Measurements from ENCODE around the gene TMEM126B. TPM values are rescaled to one million over a fixed set of nuclear protein-coding genes. Genes with fewer than 3 reads are reported as not detected.
"Not testable (repeated sequence)": the region's sequence is repeated elsewhere in the genome, so short reads cannot be mapped to it uniquely, and the experiment has no call there.

TMEM126B gene
- total RNA-seq, 1 donor from 2014 or later, result 41.5 TPM

DNA sequence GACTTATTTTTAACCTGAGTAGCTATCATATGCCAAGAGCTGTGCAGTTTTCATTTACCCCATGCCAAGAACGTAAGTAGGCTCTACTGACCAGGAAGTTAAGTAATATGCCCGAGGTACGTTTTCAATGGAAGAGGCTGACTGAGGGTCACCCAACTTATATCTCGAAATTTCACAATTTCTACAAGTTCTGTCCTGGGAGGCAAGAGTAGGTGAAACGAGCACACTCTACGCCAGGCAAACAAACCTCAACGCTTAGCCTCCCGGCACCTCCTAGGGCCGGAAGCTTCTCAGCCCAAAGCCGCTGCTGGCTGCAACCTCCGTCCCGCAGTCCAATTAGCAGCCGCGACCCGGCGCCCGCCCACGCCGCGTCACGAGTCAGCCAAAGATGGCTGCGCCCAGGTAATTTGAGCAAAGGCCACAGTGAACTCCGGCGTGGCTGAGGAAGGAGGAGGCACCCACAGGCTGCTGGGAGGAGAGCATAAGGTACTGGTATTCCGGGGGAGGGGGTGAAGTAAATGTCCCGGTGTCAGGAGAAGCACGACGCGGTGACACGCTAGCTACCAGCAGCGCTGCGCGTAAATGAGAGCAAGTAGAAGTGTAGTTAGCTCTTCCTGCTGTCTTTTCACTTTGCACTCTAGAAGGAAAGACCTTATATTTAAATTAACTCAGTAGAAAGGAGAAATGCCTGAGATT, 19.4 kb downstream of the TMEM126B start, which contains the start of gene TMEM126A:
TSS of gene TMEM126A (plus strand) at position 364 of the 696 bp plus-strand sequence. CDS start 2,289 bp downstream, outside the sequence.
- peak; percentile 58 to 85 for DNase-seq (ENCODE audit: low read depth in 2 of 2)

DNA sequence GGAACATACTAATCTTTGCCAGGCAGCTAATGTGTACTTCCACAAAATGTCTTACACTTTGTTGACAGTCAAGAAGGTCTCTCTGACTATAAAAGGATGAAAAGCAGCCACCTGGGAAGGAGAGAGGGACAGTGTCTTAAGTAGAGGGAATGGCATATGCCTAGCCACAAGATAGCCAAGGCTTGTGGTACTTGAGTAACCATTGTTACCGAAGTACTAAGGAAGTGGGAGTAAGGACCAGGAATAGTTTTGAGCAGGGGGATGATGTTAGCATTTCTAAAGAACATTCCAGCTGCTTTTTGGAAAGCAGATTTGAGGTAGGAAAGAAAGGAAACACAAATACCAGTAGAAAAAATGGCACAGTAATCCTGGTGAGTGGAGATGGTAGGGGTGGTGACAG, 22.7 kb downstream of the TMEM126B start:
- no peak for DNase-seq (ENCODE audit: low read depth in 2 of 2)

DNA sequence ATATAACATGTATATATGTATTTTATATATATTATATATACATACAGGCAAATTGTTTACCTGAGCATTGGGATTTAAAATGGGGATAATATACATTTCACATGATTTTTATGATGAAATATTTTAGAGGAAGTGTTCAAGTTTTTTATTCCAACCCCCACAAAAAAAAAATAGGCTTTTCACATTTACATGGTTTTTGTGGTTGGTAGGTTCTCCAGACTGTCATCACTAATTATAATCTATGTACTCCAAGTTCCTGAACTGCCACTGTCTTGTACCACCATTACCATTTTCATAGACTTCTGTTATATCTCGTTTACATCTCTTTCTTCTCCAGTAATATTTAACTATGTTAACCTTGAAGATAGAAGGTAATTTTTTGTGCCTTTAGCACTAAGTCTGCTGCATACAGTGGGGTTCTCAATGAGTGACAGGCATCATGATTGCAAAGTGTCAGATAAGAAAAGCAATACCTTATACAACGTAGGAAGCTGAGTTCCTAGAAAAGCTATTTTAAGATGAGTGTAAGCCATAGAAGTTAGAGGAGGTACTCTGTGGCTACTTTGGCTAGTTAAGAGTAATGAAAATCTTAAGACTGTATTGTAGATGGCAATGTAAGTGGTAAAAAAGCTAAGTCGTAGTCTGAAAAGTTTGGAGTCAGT, 24.5 kb downstream of the TMEM126B start:
- DNase-seq (ENCODE audit: low read depth in 2 of 2), result no peak

DNA sequence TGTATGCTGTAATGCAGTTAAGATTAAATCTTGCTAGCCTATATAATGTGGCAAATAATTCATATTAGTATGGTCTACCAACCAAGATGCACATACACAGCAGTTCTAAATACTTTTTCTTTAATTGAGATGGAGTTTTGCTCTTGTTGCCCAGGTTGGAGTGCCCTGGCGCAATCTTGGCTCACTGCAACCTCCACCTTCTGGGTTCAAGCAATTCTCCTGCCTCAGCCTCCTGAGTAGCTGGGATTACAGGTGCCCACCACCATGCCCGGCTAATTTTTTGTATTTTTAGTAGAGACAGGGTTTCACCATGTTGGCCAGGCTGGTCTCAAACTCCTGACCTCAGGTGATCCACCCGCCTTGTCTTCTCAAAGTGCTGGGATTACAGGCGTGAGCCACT, 25.9 kb downstream of the TMEM126B start:
- DNase-seq (ENCODE audit: low read depth in 2 of 2), result not testable (repeated sequence)

GRCh38 chr11:85656777-85657176, 28.4 kb downstream of the TMEM126B start:
- no peak for DNase-seq (ENCODE audit: low read depth in 2 of 2)

- DNase-seq (ENCODE audit: low read depth in 2 of 2), result no peak
Observed at GRCh38 chr11:85658180-85658579, 29.8 kb downstream of the TMEM126B start.

GRCh38 chr11:85661972-85662664, 33.7 kb downstream of the TMEM126B start:
- no peak for DNase-seq (ENCODE audit: low read depth in 2 of 2)

GRCh38 chr11:85663080-85663752, 34.8 kb downstream of the TMEM126B start:
- peak in 1 of 2 donors; percentile 19 for DNase-seq (ENCODE audit: low read depth in 2 of 2)

DNA sequence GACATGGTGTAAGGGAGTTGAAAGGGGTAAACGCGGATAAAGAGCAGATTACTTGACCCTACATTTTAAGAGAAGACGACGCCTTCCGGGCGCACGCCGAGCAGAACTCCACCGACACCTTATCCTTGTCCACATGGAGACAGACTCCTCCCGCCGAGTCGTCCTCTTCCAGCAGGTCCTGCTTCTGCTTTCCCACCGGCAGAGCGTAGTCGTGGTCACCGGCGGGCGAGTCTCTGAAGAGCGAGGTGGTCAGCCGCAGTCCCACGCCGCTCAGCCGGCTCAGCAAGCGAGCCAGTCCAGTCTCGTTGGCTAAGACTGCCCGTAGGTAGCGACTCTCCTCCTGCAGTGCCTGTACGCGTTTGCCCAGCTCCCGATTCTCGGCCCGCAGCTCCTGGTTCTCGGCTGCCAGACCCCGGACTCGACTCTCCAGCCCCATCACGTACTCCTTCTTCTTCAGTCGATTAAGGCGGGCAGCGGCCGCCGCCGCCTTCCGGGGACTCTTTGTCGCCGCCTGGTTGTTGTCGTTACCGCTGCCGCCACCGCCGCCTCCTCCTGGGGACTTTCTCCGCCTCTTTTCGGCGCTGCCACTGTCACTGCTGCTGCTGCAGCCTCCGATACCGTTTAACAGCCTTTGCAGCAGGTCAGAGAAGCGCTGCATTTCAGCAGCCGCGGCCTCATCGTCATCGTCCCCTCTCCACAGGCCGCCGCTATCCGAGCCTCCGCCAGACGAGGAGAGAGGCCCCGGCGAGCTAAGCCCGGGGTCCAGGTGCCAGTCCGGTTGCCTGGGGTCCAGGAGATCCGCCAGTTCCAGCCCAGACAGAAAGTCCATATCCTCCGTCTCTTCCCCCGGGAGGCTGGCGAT, 35.6 kb downstream of the TMEM126B start:
- peak in 1 of 2 donors; percentile 74 for DNase-seq (ENCODE audit: low read depth in 2 of 2)

DNA sequence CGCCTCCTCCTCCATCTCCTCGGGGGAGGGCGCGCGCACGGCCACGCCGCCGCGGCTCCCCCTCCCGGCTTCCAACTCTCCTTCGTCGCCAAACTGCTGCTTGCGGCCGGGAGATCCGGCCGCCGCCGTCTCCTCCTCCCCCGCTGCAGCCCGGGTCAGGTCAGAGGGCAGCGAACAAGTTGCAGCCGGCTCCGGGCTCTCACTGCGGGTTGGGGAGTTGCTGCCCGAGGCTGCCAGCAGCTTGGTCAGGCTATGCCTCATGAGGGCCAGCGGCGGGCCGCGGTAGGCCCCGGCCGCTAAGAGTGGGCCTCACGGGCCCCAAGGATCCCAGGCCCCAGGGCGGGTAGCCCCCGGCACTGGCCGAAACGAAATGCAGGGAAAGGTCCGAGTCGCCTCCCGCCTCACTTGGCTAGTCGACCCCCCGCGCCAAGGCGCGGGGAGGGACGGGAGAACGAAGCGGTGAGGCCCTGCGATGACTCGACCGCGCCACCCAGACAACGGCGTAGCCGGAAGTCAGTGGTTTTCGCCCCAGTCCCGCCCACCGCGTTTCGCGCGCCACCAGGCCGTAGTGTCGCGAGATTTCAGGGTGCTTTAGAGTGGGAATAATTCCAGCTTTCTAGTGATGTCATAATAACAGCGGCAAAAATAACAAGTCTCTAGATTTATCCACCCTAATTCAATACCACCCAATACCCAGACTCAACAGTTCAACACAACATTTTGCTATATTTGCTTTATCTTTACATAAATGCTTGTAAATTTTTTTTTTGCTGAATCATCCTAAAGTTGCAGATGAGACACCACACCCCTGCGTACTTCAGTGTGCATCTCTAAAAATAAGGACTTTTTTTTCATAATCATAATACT, 36.5 kb downstream of the TMEM126B start, which contains the start of gene CREBZF:
TSS of gene CREBZF (minus strand) at position 515 of the 867 bp plus-strand sequence. CDS start at position 261, 254 bp downstream.
- peak; percentile 87 to 95 for DNase-seq (ENCODE audit: low read depth in 2 of 2)

DNA sequence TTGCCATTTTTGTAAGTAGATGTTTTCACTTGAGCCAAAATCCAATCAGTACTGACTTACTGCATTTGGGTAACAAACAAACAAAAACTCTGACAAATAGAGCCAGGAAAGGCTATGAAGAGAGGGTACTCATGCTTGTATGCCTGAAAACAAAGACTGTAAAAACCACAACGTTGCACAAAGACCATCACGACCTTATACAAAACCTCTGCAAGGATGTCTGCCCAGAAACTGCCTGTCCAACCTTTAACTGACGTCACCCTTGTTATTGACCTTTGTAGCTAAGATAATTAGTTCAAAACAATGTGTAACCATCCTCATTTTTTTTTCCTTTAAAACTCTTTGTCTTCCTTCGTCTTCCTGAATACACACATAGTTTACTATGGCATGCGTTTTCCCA, 37.3 kb downstream of the TMEM126B start:
- DNase-seq (ENCODE audit: low read depth in 2 of 2), result no peak

DNA sequence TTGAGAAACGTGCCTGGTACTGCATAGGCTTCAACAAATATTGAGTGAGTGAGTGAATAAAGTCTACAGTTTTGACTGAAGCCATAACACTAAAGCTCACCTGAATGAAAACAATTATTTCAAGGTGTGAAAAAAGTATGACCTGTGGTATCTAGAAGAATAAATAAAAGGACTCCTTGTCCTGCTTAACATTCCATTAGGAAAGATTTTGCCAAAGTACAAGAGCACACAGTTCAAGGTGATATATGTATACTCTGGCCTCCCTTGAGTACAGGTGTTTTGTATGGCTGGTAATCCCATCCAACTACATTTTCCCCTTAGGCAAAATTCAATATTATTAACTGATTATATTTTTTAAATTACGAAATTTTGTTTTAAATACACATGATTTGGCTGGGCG, 38.3 kb downstream of the TMEM126B start:
- no peak for DNase-seq (ENCODE audit: low read depth in 2 of 2)

DNA sequence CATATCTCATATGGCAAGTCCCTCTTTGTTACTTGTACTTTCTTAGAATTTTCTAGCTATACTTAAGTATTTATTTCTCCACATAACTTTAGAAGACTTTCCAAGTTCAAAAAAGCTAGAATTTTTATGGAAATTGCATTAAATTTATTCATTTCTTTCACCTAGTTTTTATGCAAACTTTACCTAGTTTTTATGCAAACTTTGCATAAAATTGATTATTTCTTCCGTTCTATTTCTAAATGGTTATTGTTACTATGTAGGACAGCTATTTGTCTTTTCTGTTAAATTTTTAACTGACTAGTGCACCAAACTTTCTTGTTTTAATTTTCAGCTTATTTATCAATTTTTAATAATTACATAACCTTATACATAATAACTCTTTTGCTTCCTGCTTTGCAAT, 39.8 kb downstream of the TMEM126B start:
- no peak for DNase-seq (ENCODE audit: low read depth in 2 of 2)

GRCh38 chr11:85670949-85671663, 42.7 kb downstream of the TMEM126B start:
- DNase-seq (ENCODE audit: low read depth in 2 of 2), result not testable (repeated sequence)

DNA sequence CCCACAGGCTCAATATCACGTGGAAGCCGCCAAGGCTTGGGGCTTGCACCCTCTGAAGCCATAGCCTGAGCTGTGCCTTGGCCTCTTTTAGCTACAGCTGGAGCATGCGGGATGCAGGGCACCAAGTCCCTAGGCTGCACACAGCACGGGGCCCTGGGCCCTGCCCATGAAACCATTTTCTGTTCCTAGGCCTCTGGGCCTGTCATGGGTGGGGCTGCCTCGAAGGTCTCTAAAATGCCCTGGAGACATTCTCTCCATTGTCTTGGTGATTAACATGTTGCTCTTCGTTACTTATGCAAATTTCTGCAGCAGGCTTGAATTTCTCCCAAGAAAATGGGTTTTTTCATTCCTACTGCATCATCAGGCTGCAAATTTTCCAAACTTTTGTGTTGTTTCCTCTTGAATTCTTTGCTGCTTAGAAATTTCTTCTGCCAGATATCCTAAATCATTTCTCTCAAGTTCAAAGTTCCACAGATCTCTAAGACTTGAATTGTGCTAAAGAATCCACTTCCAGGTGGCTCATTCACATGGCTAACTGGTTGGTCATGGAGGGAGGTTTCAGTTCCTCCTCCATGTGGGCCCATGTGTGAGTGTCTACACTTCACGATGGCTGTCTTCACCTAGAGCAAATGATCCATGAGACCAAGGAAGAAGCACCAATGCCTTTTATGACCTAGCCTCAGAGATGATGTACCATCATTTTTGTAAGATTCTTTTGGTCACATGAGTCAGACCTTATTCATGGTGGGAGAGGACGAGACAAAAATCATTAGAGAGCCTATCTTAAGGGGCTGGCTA, 43.9 kb downstream of the TMEM126B start:
- no peak for DNase-seq (ENCODE audit: low read depth in 2 of 2)

DNA sequence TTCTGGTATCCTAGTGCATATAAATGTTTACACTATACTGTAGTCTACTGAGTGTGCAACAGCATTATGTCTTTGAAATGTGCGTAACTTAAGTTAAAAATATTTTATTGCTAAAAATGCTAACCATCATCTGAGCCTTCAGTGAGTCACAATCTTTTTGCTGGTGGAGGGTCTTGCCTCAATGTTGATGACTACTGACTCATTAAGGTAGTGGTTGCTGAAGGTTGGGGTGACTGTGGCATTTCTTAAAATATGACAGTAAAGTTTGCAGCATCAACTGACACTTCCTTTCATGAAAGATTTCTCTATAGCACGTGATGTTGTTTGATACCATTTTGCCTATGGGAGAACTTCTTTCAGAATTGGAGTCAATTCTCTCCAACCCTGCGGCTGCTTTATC, 45.0 kb downstream of the TMEM126B start:
- DNase-seq (ENCODE audit: low read depth in 2 of 2), result no peak

DNA sequence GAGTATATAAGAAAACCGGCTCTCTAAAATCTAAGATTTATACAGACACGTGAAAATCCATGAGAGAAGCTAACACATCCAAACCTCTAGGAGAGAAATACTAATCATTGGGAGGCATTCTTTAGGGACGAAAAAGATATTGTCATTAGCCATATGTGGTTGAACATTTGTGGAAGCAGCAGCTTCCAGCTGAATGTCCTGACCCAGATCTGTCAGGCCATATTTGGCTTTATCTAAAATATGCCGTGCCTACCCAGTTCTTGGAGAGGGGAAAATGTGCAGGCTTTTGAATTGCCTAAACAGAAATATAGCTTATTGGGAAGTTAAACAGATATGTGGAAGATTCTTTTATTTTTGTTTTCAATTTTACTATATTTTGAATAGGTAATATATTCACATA, 51.2 kb downstream of the TMEM126B start:
- DNase-seq (ENCODE audit: low read depth in 2 of 2), result no peak

GRCh38 chr11:85680897-85681296, 52.5 kb downstream of the TMEM126B start:
- no peak for DNase-seq (ENCODE audit: low read depth in 2 of 2)
